A673 (cell line): ENCODE data around the gene SULT1A1. TPM values are rescaled to one million over a fixed set of nuclear protein-coding genes. Genes with fewer than 3 reads are reported as not detected.

ENCODE experiments used
- BruUV-seq: library from RNA; stranded (reverse); fragments of 400-500 nt; replicated peaks from 2 replicates; lab custom pipeline; 2021; lab: Mats Ljungman, UMichigan
- CTCF ChIA-PET: fragments of 300-600 bp; sonication (Branson Sonifier 250); formaldehyde crosslinking; loops from one replicate; lab custom pipeline; 2022; ENCODE audit warnings: antibody characterized with exemption; lab: Charles Lee
- POLR2A ChIA-PET: fragments of 300-600 bp; sonication (Branson Sonifier 250); formaldehyde crosslinking; loops from one replicate; lab custom pipeline; 2022; ENCODE audit warnings: antibody characterized with exemption; ENCODE audit not compliant: low non-redundant PET; lab: Charles Lee
- DNase-seq: peaks from one replicate; pipeline ENCODE4 v3.0.0-alpha.2; 2015; ENCODE audit warnings: low spot score
- H3K27ac ChIP-seq: fragments of 200-600 bp; sonication (generic); 2 replicates; pipeline ENCODE4 v1.5.1; 2016; ENCODE audit warnings: mixed run types, low read depth, mild to moderate bottlenecking, mixed read lengths, antibody characterized with exemption, low read length; ENCODE audit not compliant: poor library complexity, severe bottlenecking
- H3K27me3 ChIP-seq: fragments of 200-600 bp; sonication (generic); replicated peaks from 2 replicates; pipeline ENCODE4 v1.6.1; 2017; ENCODE audit warnings: mixed run types, low read depth, mild to moderate bottlenecking, mixed read lengths, antibody characterized with exemption, low read length; ENCODE audit not compliant: insufficient read depth, poor library complexity
- H3K36me3 ChIP-seq: fragments of 200-600 bp; sonication (generic); 2 replicates; pipeline ENCODE4 v1.6.1; 2016; ENCODE audit warnings: mixed run types, mild to moderate bottlenecking, mixed read lengths, antibody characterized with exemption, low read length; ENCODE audit not compliant: insufficient read depth, poor library complexity, severe bottlenecking
- H3K4me1 ChIP-seq: fragments of 200-600 bp; sonication (generic); 2 replicates; pipeline ENCODE4 v1.6.1; 2017; ENCODE audit warnings: mixed run types, mild to moderate bottlenecking, mixed read lengths, antibody characterized with exemption, low read length; ENCODE audit not compliant: insufficient read depth, poor library complexity, severe bottlenecking
- H3K4me3 ChIP-seq: fragments of 200-600 bp; sonication (generic); 2 replicates; pipeline ENCODE4 v1.5.1; 2016; ENCODE audit warnings: low read depth, mixed run types, mild to moderate bottlenecking, mixed read lengths, low read length; ENCODE audit not compliant: poor library complexity, severe bottlenecking
- H3K9me3 ChIP-seq: fragments of 200-600 bp; sonication (generic); 2 replicates; pipeline ENCODE4 v1.6.1; 2016; ENCODE audit warnings: mixed run types, low read depth, mild to moderate bottlenecking, mixed read lengths, antibody characterized with exemption, low read length; ENCODE audit not compliant: poor library complexity, severe bottlenecking
- EZH2 ChIP-seq: fragments of 200-600 bp; sonication (generic); IDR thresholded peaks from 2 replicates; pipeline ENCODE4 v1.6.1; 2017; ENCODE audit warnings: borderline replicate concordance, low read depth, mild to moderate bottlenecking, mixed read lengths, antibody characterized with exemption, low read length; ENCODE audit not compliant: poor library complexity, severe bottlenecking
- intact Hi-C: fragments of 100-400 bp; cut with micrococcal nuclease; formaldehyde crosslinking; loops from one replicate; pipeline ENCODE4 v1.10.0; 2022; ENCODE audit not compliant: unreplicated experiment
- total RNA-seq: library from RNA; stranded (reverse); gene quantifications from 2 replicates; pipeline ENCODE4 v1.2.3, GENCODE V29; 2021
- TF ChIP-seq, protein P1 (sequence below): fragments of 300-800, 200-600 bp; sonication (generic); conservative IDR thresholded peaks from 2 replicates; pipeline ENCODE4 v1.5.1; 2017; ENCODE audit warnings: low read depth, mild to moderate bottlenecking, antibody characterized with exemption, low read length, moderate library complexity, mixed read lengths

SULT1A1 gene
- total RNA-seq, 1 experiment from 2014 or later: 8.9 TPM

DNA sequence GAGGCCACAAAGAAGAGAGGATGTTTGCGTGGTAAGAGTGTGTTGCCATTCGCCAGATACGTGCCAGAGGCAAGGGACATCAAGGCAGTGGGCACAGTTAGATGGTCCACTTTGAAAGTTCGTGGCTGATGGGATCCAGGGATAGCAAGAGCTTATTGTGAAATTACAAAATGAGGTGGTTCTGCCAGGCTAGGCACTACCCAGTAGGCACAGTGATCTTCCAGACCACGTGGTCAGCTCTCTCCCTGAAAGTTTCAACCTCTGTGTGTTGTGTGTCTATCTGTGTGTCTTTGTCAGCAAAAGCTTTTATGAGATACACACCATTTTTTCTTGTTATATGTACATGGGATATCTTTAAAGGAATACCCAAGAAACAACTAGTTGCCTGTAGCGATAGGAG, 46.6 kb downstream of the SULT1A1 start:
- ChIA-PET CTCF (no interaction called here), POLR2A (no interaction called here)
- peaks cover 8% of the 10 kb centered on the region for H3K9me3 ChIP-seq
- intact Hi-C loops: no loop called here
- no peak for DNase-seq
- no peak overlapping the region for H3K4me3 ChIP-seq
- H3K36me3 ChIP-seq: peaks cover 2% of the 10 kb centered on the region
- H3K4me1 ChIP-seq: no peaks in the 10 kb centered on the region
- H3K27ac ChIP-seq: no peak overlapping the region
- TF ChIP-seq, protein P1, sequence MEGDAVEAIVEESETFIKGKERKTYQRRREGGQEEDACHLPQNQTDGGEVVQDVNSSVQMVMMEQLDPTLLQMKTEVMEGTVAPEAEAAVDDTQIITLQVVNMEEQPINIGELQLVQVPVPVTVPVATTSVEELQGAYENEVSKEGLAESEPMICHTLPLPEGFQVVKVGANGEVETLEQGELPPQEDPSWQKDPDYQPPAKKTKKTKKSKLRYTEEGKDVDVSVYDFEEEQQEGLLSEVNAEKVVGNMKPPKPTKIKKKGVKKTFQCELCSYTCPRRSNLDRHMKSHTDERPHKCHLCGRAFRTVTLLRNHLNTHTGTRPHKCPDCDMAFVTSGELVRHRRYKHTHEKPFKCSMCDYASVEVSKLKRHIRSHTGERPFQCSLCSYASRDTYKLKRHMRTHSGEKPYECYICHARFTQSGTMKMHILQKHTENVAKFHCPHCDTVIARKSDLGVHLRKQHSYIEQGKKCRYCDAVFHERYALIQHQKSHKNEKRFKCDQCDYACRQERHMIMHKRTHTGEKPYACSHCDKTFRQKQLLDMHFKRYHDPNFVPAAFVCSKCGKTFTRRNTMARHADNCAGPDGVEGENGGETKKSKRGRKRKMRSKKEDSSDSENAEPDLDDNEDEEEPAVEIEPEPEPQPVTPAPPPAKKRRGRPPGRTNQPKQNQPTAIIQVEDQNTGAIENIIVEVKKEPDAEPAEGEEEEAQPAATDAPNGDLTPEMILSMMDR: no peak
- TF ChIP-seq EZH2: no peak
- H3K27me3 ChIP-seq: no peaks in the 10 kb centered on the region
- BruUV-seq: no TSS peak

DNA sequence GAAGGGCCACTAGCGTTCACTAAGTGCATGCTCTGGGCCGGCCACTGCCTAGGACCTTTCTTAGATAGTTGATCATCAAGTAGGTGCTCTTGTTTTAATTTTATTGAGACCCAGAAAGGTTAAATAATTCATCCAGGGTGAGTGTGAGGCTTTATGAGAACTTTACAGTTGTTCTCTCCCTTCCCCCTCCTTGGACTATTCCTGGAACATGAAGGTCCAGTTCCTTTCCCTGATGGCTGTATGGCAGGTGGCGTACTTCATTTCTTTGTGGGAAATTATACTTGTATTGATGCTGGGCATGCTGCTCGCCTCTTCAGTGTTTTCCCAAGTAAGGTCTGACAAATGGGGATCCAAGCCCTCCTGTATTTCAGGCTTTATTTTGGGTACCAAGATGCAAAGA, 47.6 kb downstream of the SULT1A1 start:
- Histone ChIP-seq H3K4me3 (no peak overlapping the region), H3K36me3 (peaks cover 5% of the 10 kb centered on the region), H3K27ac (no peak overlapping the region), H3K9me3 (peaks cover 2% of the 10 kb centered on the region), H3K4me1 (no peaks in the 10 kb centered on the region), H3K27me3 (no peaks in the 10 kb centered on the region)
- CTCF ChIA-PET: no interaction called here
- TF ChIP-seq, protein P1: no peak
- intact Hi-C loops: no loop called here
- POLR2A ChIA-PET: no interaction called here
- no TSS peak for BruUV-seq
- no peak for DNase-seq

DNA sequence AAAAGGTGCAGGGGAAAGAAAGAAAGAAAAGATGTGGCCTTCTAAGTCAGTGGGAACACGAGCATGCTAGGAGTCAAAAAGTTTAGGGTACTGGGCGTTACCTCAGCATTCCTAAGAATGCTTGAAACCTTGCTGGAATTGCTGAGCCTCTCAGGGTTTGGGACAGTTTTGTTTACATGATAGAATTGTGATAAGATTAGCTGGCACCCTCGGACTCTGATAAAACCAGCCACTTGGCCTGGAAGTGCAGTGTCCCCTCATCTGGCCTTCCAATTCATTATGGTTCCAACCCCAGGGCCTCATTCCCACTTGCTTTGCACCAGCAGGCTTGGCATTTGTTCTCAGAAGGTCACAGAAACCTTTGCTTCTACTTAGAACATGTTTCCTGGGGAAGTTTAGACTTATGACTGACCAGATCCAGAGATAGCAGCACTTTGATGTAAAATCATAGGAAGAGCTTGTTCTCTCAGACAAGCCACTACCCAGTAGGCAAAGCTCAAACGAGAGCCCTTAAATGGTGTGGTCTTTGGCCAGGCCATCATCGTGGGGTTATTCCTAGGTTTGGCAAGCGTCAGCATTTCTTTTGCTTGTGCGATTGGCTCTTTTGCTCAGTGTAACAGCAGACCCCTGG, 48.2 kb downstream of the SULT1A1 start:
- Histone ChIP-seq H3K27me3 (no peaks in the 10 kb centered on the region), H3K4me1 (no peaks in the 10 kb centered on the region), H3K4me3 (no peak overlapping the region), H3K27ac (no peak overlapping the region), H3K9me3 (no peaks in the 10 kb centered on the region), H3K36me3 (peaks cover 3% of the 10 kb centered on the region)
- POLR2A ChIA-PET: no interaction called here
- BruUV-seq: no TSS peak
- no peak for DNase-seq
- TF ChIP-seq EZH2: no peak
- TF ChIP-seq, protein P1: no peak
- CTCF ChIA-PET: no interaction called here
- intact Hi-C loops: no loop called here
